Stimulated activated CD8-positive, alpha-beta memory T cell treated with anti-CD3 and anti-CD28 coated beads, Interleukin-15, amount 100 ng/mL, for 48 hours (primary cell): ENCODE data around the gene NEGR1.

ENCODE experiments used
- DNase-seq, 2 donors: peaks; one replicate each; pipeline ENCODE4 v3.0.0-alpha.2; 2020; ENCODE audit warnings: low read depth in 2 of 2

The NEGR1 gene

GRCh38 chr1:72235062-72235461, 47.3 kb downstream of the NEGR1 start:
- no peak for DNase-seq

GRCh38 chr1:72230746-72231145, 51.6 kb downstream of the NEGR1 start:
- no peak for DNase-seq

GRCh38 chr1:72229893-72230292, 52.4 kb downstream of the NEGR1 start:
- DNase-seq = no peak

- no peak for DNase-seq
Observed at GRCh38 chr1:72227667-72228066, 54.7 kb downstream of the NEGR1 start.

- DNase-seq = no peak
Observed at GRCh38 chr1:72224506-72224905, 57.8 kb downstream of the NEGR1 start.

- no peak for DNase-seq
Observed at GRCh38 chr1:72221811-72222210, 60.5 kb downstream of the NEGR1 start.

GRCh38 chr1:72218141-72218739, 64.1 kb downstream of the NEGR1 start:
- DNase-seq = no peak

- DNase-seq = no peak
Observed at GRCh38 chr1:72207059-72207458, 75.3 kb downstream of the NEGR1 start.

- DNase-seq = no peak
Observed at GRCh38 chr1:72202761-72203160, 79.6 kb downstream of the NEGR1 start.

- DNase-seq = no peak
Observed at GRCh38 chr1:72197786-72198185, 84.6 kb downstream of the NEGR1 start.

- no peak for DNase-seq
Observed at GRCh38 chr1:72186733-72187307, 95.5 kb downstream of the NEGR1 start.

GRCh38 chr1:72184099-72184701, 98.1 kb downstream of the NEGR1 start:
- DNase-seq = no peak

- no peak for DNase-seq
Observed at GRCh38 chr1:72182859-72183258, 99.5 kb downstream of the NEGR1 start.

- DNase-seq = no peak
Observed at GRCh38 chr1:72178266-72178665, 104.1 kb downstream of the NEGR1 start.

GRCh38 chr1:72177711-72178110, 104.6 kb downstream of the NEGR1 start:
- DNase-seq = no peak

GRCh38 chr1:72170246-72170645, 112.1 kb downstream of the NEGR1 start:
- no peak for DNase-seq

- no peak for DNase-seq
Observed at GRCh38 chr1:72166426-72166825, 115.9 kb downstream of the NEGR1 start.

GRCh38 chr1:72150508-72150907, 131.8 kb downstream of the NEGR1 start:
- DNase-seq = no peak

- no peak for DNase-seq
Observed at GRCh38 chr1:72141875-72142274, 140.5 kb downstream of the NEGR1 start.

GRCh38 chr1:72140222-72140621, 142.1 kb downstream of the NEGR1 start:
- no peak for DNase-seq

- no peak for DNase-seq
Observed at GRCh38 chr1:72137656-72138055, 144.7 kb downstream of the NEGR1 start.

GRCh38 chr1:72129869-72130268, 152.5 kb downstream of the NEGR1 start:
- DNase-seq = no peak

- DNase-seq = no peak
Observed at GRCh38 chr1:72122099-72122880, 160.0 kb downstream of the NEGR1 start.
